ENCODE measurements around the gene ZFAND2B.
"Not testable (repeated sequence)": the region's sequence is repeated elsewhere in the genome, so short reads cannot be mapped to it uniquely, and the experiment has no call there.

ZFAND2B gene

DNA sequence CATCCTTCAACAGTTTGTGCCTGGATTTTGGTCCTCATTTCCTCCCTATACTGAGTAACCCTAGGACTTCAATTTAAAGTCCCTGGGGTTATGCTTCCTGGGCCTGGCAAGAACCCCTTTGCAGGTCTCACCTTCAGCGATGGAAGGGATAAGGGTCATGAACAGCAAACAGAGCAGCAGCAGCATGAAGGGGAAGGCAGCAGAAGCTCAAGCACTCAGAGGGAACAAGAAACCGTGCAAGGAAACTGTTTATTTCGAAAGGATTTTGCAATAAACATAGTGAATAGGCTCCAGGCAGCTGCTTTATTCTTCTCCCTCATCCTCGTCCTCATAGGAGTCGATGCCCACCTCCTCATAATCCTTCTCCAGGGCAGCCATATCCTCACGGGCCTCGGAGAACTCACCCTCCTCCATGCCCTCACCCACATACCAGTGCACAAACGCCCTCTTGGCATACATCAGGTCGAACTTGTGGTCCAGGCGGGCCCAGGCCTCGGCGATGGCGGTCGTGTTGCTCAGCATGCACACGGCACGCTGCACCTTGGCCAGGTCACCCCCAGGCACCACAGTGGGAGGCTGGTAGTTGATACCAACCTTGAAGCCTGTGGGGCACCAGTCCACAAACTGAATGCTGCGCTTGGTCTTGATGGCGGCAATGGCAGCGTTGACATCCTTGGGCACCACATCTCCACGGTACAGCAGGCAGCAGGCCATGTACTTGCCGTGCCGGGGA, 43.6 kb downstream of the ZFAND2B start:
- no peak for DNase-seq (ENCODE audit: low spot score)

DNA sequence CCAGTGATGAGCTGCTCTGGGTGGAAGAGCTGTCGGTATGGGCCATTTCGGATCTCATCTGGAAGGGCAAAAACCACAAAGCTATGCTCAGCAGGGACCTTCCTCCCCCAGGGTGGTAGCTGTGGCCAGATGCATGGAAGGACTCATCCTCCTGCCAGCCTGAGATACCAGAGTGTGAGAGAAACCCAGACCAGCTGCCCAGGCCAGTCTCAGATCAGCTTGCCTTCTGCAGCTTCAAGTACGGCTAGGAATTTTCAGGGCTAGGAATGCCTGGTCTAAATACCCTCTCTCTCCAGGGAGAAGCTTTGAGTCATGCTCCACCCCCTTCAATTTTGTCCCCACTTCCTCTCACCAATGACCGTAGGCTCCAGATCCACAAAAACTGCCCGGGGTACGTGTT, 45.1 kb downstream of the ZFAND2B start:
- no peak for DNase-seq (ENCODE audit: low spot score)

DNA sequence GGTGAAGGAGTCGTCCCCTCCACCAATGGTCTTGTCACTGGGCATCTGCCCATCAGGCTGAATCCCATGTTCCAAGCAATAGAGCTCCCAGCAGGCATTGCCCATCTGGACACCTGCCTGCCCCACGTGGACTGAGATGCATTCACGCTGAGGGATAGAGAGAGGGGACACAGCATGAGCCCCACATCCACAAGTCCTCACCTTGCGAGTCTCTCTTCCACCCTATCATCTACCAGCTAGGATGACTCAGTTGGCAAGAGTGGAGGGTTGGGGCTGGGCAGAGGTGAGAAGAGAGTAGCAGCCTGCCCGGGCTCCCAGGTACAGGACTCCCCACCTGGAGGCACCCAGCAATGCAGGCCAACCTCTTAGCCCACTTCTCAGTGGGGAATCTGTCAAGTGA, 45.5 kb downstream of the ZFAND2B start:
- no peak for DNase-seq (ENCODE audit: low spot score)

DNA sequence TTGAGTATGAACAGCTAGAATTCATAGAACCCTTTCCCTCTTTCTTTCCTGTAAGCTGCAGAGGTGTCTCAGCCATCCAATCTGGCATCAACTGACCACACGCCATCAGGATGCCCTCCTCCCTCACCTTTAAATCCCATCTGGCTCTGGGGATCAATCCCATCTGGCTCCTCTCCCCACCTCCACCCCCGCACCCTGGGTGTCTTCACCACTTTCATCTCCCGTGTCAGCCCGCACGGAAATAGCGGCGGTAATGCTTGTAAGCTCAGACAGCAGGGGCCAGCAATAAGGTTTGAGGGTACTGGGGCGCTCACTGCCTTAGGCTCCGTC, 46.0 kb downstream of the ZFAND2B start:
- DNase-seq (ENCODE audit: low spot score) = no peak

DNA sequence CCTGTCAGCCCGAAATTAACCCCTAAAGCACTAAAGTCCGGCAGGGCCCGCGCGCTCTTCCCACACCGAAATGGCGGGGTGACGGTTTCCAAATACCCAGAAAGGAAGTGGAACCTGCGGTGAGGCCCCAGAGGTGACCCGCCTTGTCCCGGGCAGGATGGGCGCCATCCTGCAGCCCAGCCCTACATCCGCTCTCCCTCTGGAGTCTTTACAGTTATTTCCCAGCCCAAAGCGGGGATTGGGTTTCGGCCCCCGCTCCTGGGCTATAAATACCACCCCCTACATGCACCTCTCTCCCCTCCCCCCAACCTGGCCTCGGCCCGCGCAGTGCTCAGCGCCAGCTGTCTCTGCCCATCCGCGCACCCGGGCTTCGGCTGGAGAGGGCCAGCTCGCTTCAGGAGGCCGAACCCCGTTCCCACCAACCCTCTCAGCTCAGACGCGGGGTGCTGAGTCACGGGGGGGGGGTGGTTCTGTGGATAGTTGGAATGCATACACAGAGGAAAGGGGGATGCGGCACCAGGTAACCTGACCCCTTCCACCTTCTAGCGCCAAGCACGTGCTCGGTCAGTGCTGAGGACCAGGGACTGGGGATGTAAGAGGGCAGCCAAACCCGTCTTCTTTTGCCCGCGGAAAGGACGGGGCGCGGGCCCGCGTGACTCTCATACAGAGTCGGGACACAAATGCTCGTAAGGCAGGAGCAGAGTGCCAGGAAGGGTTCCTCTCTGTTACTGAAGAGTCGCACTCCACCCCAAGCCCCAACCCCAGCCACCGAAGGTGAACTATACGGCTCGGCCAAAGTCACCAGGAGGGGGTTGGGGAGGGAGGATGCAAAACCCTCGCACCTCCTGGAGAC, 46.5 kb downstream of the ZFAND2B start, which contains the start of gene TUBA4B:
TSS of gene TUBA4B (plus strand) at position 344 of the 853 bp plus-strand sequence. CDS start at position 509, 165 bp downstream.
- DNase-seq (ENCODE audit: low spot score) = no peak

DNA sequence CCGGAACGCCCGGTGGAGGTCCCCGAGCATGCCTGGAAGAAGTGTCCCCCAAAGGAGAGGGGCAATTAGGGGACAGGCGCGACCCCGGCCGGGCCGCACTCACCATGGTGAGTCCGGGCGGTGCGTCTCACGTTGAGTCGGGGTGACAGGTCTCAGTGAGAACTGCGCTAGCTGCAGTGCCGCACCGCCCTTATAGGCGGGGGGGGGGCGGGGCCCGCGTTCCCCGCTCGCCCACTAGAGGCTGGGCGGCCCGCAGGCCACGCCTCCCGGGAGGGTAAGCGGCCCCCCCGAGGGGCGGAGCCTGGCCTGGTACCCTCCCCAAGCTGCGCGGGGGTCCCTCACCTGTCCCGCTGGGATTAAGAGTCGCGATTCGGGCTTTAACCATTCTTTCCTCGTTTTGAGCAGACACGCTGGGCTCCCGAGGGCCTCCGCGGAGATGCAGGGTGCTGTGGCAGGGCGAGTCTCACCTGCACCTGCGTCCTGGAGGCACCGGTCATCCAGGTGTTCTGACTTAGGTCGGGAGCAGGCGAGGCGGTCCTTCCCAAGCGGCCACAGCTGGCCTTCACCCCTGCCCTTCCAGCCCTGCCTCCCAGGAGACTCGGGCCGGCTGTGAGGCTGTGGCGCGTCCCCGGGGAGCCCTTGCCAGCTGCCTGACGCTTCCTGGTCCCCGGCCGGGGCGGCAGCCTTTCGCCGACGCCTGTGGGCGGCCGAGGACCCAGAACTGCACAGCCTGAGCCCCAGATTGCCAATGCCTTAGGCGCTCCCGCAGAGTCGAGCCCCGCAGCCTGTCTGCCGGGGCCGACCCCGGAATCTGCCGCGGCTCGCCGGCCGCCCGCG, 47.4 kb downstream of the ZFAND2B start, which contains the start of gene TUBA4A:
TSS of gene TUBA4A (minus strand) at position 166 of the 837 bp plus-strand sequence. CDS start at position 106, 60 bp downstream.
- DNase-seq (ENCODE audit: low spot score) = peak; percentile 78

DNA sequence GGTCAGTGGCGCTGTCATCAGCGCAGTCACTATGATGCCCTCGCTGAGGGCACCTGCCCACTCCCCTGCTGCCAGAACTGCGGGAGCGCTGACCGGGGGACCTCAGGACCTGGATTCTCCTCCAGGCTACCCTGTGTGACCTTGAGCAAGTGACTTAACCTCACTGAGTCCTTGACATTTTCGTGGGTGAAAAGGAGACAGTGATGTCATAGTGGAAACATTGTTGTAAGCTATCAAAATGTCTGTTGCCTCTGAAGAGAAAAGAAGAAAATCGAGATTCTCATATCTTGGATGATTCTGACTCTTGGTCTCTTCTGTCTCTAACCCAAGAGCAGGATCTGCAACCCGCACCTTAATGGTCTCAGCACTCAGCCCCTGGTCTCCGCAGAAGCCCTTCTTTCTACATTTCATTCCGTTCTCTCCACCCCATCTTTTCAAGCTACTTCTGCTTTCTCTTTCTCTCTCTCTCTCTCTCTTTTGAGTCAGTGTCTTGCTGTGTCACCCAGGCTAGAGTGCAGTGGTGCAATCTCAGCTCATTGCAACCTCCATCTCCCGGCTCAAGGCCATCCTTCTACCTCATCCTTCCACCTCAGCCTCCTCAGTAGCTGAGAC, 48.1 kb downstream of the ZFAND2B start:
- no peak for DNase-seq (ENCODE audit: low spot score)

DNA sequence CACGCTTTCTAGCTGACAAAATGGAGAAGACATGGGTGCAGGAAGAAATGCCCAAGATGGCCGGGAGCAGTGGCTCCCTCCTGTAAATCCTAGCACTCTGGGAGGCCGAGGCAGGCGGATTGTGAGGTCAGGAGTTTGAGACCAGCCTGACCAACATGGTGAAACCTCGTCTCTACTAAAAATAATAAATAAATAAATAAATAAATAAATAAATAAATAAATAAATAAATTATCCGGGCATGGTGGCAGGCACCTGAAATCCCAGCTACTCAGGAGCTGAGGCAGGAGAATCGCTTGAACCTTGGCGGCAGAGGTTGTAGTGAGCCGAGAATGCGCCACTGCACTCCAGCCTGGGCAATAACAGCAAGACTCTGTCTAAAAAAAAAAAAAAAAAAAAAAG, 52.4 kb downstream of the ZFAND2B start:
- DNase-seq (ENCODE audit: low spot score) = not testable (repeated sequence)
